Stimulated activated naive B cell treated with anti-CD40 and anti-IgM and Interleukin-4, amounts not matched to agents 10 μg/mL and 1 μg/mL and 100 μg/mL, for 72 hours (primary cell): ENCODE data around the gene SNX18.
"Not testable (repeated sequence)": the region's sequence is repeated elsewhere in the genome, so short reads cannot be mapped to it uniquely, and the experiment has no call there.

Experiments
- ATAC-seq, 2 donors: fragments of 150-1000 bp; cut with Tn5 transposase; replicated peaks; 2 replicates each; pipeline ENCODE4 v1.10.0; 2021; ENCODE audit warnings: moderate library complexity in 1 of 2
- DNase-seq: peaks from one replicate; pipeline ENCODE4 v3.0.0; 2021
- H3K27ac Mint-ChIP-seq: one replicate; pipeline ENCODE4 v1.8.0; 2022; ENCODE audit warnings: mild to moderate bottlenecking, mixed read lengths
- H3K27me3 Mint-ChIP-seq, 2 donors: one replicate each; pipeline ENCODE4 v1.8.0; 2022; ENCODE audit warnings: mixed read lengths in 2 of 2
- H3K36me3 Mint-ChIP-seq, 2 donors: one replicate each; pipeline ENCODE4 v1.8.0; 2022; ENCODE audit warnings: mixed read lengths in 2 of 2, mild to moderate bottlenecking in 1 of 2
- H3K4me1 Mint-ChIP-seq, 2 donors: one replicate each; pipeline ENCODE4 v1.8.0; 2022; ENCODE audit warnings: mixed read lengths in 2 of 2, mild to moderate bottlenecking in 1 of 2
- H3K4me3 Mint-ChIP-seq, 2 donors: one replicate each; pipeline ENCODE4 v1.8.0; 2022; ENCODE audit warnings: mild to moderate bottlenecking in 2 of 2, mixed read lengths in 2 of 2, moderate library complexity in 1 of 2
- H3K9me3 Mint-ChIP-seq, 2 donors: one replicate each; pipeline ENCODE4 v1.8.0; 2022; ENCODE audit warnings: mixed read lengths in 2 of 2, mild to moderate bottlenecking in 1 of 2

Gene SNX18

GRCh38 chr5:54517512-54518145 lies at the start of gene SNX18:
TSS of gene SNX18 (plus strand) at chr5:54517759. CDS start at chr5:54517953, 194 bp downstream.
- ATAC-seq = peak; percentile 90 to 93
- peak within 1 kb of the TSS; percentile 92 to 98 for H3K4me3 Mint-ChIP-seq

GRCh38 chr5:54469622-54470021 lies 47.9 kb upstream of the SNX18 start:
- ATAC-seq = peak; percentile 90
- Mint-ChIP-seq H3K27ac (peak overlapping the region; percentile 3), H3K36me3 (peaks cover 0 to 1% of the 10 kb centered on the region in 2 donors), H3K4me3 (peak overlapping the region; percentile 45 to 75), H3K27me3 (peaks cover 15 to 16% of the 10 kb centered on the region in 2 donors), H3K9me3 (peaks cover 0 to 3% of the 10 kb centered on the region in 2 donors), H3K4me1 (peaks cover 8 to 15% of the 10 kb centered on the region in 2 donors)
- peak; percentile 9 for DNase-seq

More at GRCh38 chr5:54517512-54518145, at the start of gene SNX18:
- Mint-ChIP-seq H3K9me3 (no peaks in the 10 kb centered on the region), H3K27me3 (no peaks in the 10 kb centered on the region), H3K4me1 (peaks cover 23 to 38% of the 10 kb centered on the region in 2 donors), H3K27ac (peak within 1 kb of the TSS; percentile 62), H3K36me3 (peaks cover 18 to 26% of the 10 kb centered on the region in 2 donors)
- peak; percentile 89 for DNase-seq

- H3K4me1 Mint-ChIP-seq = peaks cover 8 to 15% of the 10 kb centered on the region in 2 donors
- no peak for DNase-seq
- H3K9me3 Mint-ChIP-seq = peaks cover 0 to 3% of the 10 kb centered on the region in 2 donors
- ATAC-seq = no peak
- peak overlapping the region; percentile 3 for H3K27ac Mint-ChIP-seq
- H3K27me3 Mint-ChIP-seq = peaks cover 15 to 16% of the 10 kb centered on the region in 2 donors
- peak overlapping the region in 1 of 2 donors; percentile 75 for H3K4me3 Mint-ChIP-seq
- peaks cover 0 to 1% of the 10 kb centered on the region in 2 donors for H3K36me3 Mint-ChIP-seq
Observed at GRCh38 chr5:54470128-54470527, 47.4 kb upstream of the SNX18 start.

GRCh38 chr5:54470677-54471076 lies 46.9 kb upstream of the SNX18 start:
- no peak overlapping the region for H3K4me3 Mint-ChIP-seq
- DNase-seq (no peak), ATAC-seq (no peak)
- H3K9me3 Mint-ChIP-seq = peaks cover 0 to 3% of the 10 kb centered on the region in 2 donors
- peaks cover 8 to 15% of the 10 kb centered on the region in 2 donors for H3K4me1 Mint-ChIP-seq
- no peak overlapping the region for H3K27ac Mint-ChIP-seq
- H3K27me3 Mint-ChIP-seq = peaks cover 10 to 16% of the 10 kb centered on the region in 2 donors
- peaks cover 0 to 1% of the 10 kb centered on the region in 2 donors for H3K36me3 Mint-ChIP-seq

- Mint-ChIP-seq H3K4me1 (peaks cover 8 to 15% of the 10 kb centered on the region in 2 donors), H3K9me3 (peaks cover 0 to 2% of the 10 kb centered on the region in 2 donors), H3K27me3 (peaks cover 7 to 20% of the 10 kb centered on the region in 2 donors), H3K36me3 (no peaks in the 10 kb centered on the region), H3K27ac (no peak overlapping the region), H3K4me3 (no peak overlapping the region)
- no peak for ATAC-seq
- no peak for DNase-seq
Observed at GRCh38 chr5:54471398-54471797, 46.2 kb upstream of the SNX18 start.

GRCh38 chr5:54476682-54477081 lies 40.9 kb upstream of the SNX18 start:
- no peak overlapping the region for H3K27ac Mint-ChIP-seq
- peaks cover 10 to 14% of the 10 kb centered on the region in 2 donors for H3K4me1 Mint-ChIP-seq
- peaks cover 16 to 18% of the 10 kb centered on the region in 2 donors for H3K27me3 Mint-ChIP-seq
- H3K4me3 Mint-ChIP-seq = no peak overlapping the region
- H3K36me3 Mint-ChIP-seq = no peaks in the 10 kb centered on the region
- no peak for DNase-seq
- no peaks in the 10 kb centered on the region for H3K9me3 Mint-ChIP-seq
- ATAC-seq = peak; percentile 42 to 46

GRCh38 chr5:54477941-54478478 lies 39.5 kb upstream of the SNX18 start:
- Mint-ChIP-seq H3K36me3 (no peaks in the 10 kb centered on the region), H3K27me3 (peaks cover 28 to 32% of the 10 kb centered on the region in 2 donors), H3K4me3 (no peak overlapping the region), H3K4me1 (peaks cover 10 to 14% of the 10 kb centered on the region in 2 donors), H3K27ac (no peak overlapping the region), H3K9me3 (no peaks in the 10 kb centered on the region)
- no peak for ATAC-seq
- no peak for DNase-seq

- peak; percentile 57 to 63 for ATAC-seq
- no peak for DNase-seq
- Mint-ChIP-seq H3K9me3 (peaks cover 0 to 2% of the 10 kb centered on the region in 2 donors), H3K27ac (no peak overlapping the region), H3K27me3 (peaks cover 25 to 32% of the 10 kb centered on the region in 2 donors), H3K4me1 (peaks cover 10 to 14% of the 10 kb centered on the region in 2 donors), H3K36me3 (no peaks in the 10 kb centered on the region), H3K4me3 (no peak overlapping the region)
Observed at GRCh38 chr5:54480296-54480695, 37.3 kb upstream of the SNX18 start.

GRCh38 chr5:54484219-54484894 lies 33.2 kb upstream of the SNX18 start:
- peaks cover 0 to 4% of the 10 kb centered on the region in 2 donors for H3K9me3 Mint-ChIP-seq
- peaks cover 25 to 26% of the 10 kb centered on the region in 2 donors for H3K27me3 Mint-ChIP-seq
- no peaks in the 10 kb centered on the region for H3K36me3 Mint-ChIP-seq
- no peak for ATAC-seq
- H3K4me1 Mint-ChIP-seq = peaks cover 10 to 14% of the 10 kb centered on the region in 2 donors
- no peak for DNase-seq
- no peak overlapping the region for H3K27ac Mint-ChIP-seq
- H3K4me3 Mint-ChIP-seq = no peak overlapping the region

- not testable (repeated sequence) for H3K9me3 Mint-ChIP-seq, H3K27ac Mint-ChIP-seq, DNase-seq, H3K4me1 Mint-ChIP-seq, ATAC-seq, H3K4me3 Mint-ChIP-seq, H3K36me3 Mint-ChIP-seq
- peaks cover 16 to 23% of the 10 kb centered on the region in 2 donors for H3K27me3 Mint-ChIP-seq
Observed at GRCh38 chr5:54485659-54486058, 31.9 kb upstream of the SNX18 start.

GRCh38 chr5:54489648-54489979 lies 27.9 kb upstream of the SNX18 start:
- ATAC-seq = not testable (repeated sequence)

GRCh38 chr5:54491326-54491725 lies 26.2 kb upstream of the SNX18 start:
- H3K4me1 Mint-ChIP-seq = peaks cover 9 to 32% of the 10 kb centered on the region in 2 donors
- H3K9me3 Mint-ChIP-seq = no peaks in the 10 kb centered on the region
- DNase-seq (no peak), ATAC-seq (no peak)
- no peak overlapping the region for H3K27ac Mint-ChIP-seq
- H3K4me3 Mint-ChIP-seq = no peak overlapping the region
- H3K36me3 Mint-ChIP-seq = no peaks in the 10 kb centered on the region
- H3K27me3 Mint-ChIP-seq = peaks cover 5 to 20% of the 10 kb centered on the region in 2 donors

More at GRCh38 chr5:54489648-54489979, 27.9 kb upstream of the SNX18 start:
- not testable (repeated sequence) for H3K27ac Mint-ChIP-seq, H3K36me3 Mint-ChIP-seq, H3K4me3 Mint-ChIP-seq, H3K9me3 Mint-ChIP-seq, DNase-seq, H3K27me3 Mint-ChIP-seq
- H3K4me1 Mint-ChIP-seq = peaks cover 6 to 22% of the 10 kb centered on the region in 2 donors

GRCh38 chr5:54492178-54492577 lies 25.4 kb upstream of the SNX18 start:
- ATAC-seq = peak in 1 of 2 donors; percentile 37
- Mint-ChIP-seq H3K9me3 (peaks cover 0 to under 1% of the 10 kb centered on the region in 2 donors), H3K27ac (no peak overlapping the region), H3K4me1 (peaks cover 9 to 32% of the 10 kb centered on the region in 2 donors), H3K36me3 (no peaks in the 10 kb centered on the region), H3K4me3 (no peak overlapping the region), H3K27me3 (peaks cover 5 to 26% of the 10 kb centered on the region in 2 donors)
- DNase-seq = no peak

GRCh38 chr5:54495027-54495426 lies 22.5 kb upstream of the SNX18 start:
- no peak for DNase-seq

More at GRCh38 chr5:54495027-54495426, 22.5 kb upstream of the SNX18 start:
- no peak overlapping the region for H3K27ac Mint-ChIP-seq
- peaks cover 21 to 51% of the 10 kb centered on the region in 2 donors for H3K27me3 Mint-ChIP-seq
- no peak overlapping the region for H3K4me3 Mint-ChIP-seq
- ATAC-seq = peak; percentile 76 to 77
- no peaks in the 10 kb centered on the region for H3K36me3 Mint-ChIP-seq
- H3K4me1 Mint-ChIP-seq = peaks cover 9 to 32% of the 10 kb centered on the region in 2 donors
- H3K9me3 Mint-ChIP-seq = peaks cover 8 to 11% of the 10 kb centered on the region in 2 donors
